AG04450 (cell line): Measurements from ENCODE around the gene INCA1. TPM values are rescaled to one million over a fixed set of nuclear protein-coding genes. Genes with fewer than 3 reads are reported as not detected.

Source experiments
- CTCF ChIA-PET: fragments of 300-600, 350-600 bp; formaldehyde crosslinking; extraction: SDS; loops from one replicate; lab custom pipeline; 2022; ENCODE audit warnings: antibody characterized with exemption, inconsistent platforms; lab: Charles Lee
- POLR2A ChIA-PET: fragments of 350-600 bp; formaldehyde crosslinking; extraction: SDS; loops from one replicate; lab custom pipeline; 2021; ENCODE audit warnings: antibody characterized with exemption, inconsistent platforms; lab: Yijun Ruan, JAX
- DNase-seq: peaks from one replicate; pipeline ENCODE4 v3.0.0-alpha.2; 2011; ENCODE audit warnings: low read depth, low spot score
- H3K27ac ChIP-seq: one replicate; pipeline ENCODE4 v1.5.1; 2012; ENCODE audit warnings: low read depth, low read length, control low read depth
- H3K27me3 ChIP-seq: one replicate; pipeline ENCODE4 v1.6.0; 2012; ENCODE audit warnings: low read length; ENCODE audit not compliant: control insufficient read depth, insufficient read depth
- H3K4me3 ChIP-seq: 2 replicates; pipeline ENCODE4 v1.5.1; 2011; ENCODE audit warnings: mild to moderate bottlenecking, low read depth, low read length, control low read depth
- H3K9me3 ChIP-seq: 2 replicates; pipeline ENCODE4 v1.5.1; 2012; ENCODE audit warnings: low read length; ENCODE audit not compliant: control insufficient read depth, insufficient read depth
- CTCF ChIP-seq: IDR thresholded peaks from 2 replicates; pipeline ENCODE4 v1.5.1; 2011; ENCODE audit warnings: low read depth, low read length, control low read depth, inconsistent platforms
- polyA plus RNA-seq: library from polyadenylated mRNA; depleted of rRNA; stranded (reverse); fragments of >200 nt; gene quantifications from 2 replicates; pipeline ENCODE4 v1.2.3, GENCODE V29; 2011

Gene INCA1
- polyA plus RNA-seq, 1 experiment: 0.29 TPM

- TF ChIP-seq CTCF: no peak
- H3K9me3 ChIP-seq: no peaks in the 10 kb centered on the region; the same call in 1 of the 2 replicates
- ChIA-PET POLR2A (interaction anchor here (1.0 kb wide), 1 partner anchor 32 kb away, joined by 3 read pairs; no protein-coding TSS in a partner anchor), CTCF (interaction anchor here (0.8 kb wide), 1 partner anchor 61 kb away, joined by 3 read pairs; no protein-coding TSS in a partner anchor)
- no peak for DNase-seq
- H3K4me3 ChIP-seq: peak overlapping the region; percentile 94; the same call in 1 of the 2 replicates
- no peaks in the 10 kb centered on the region for H3K27me3 ChIP-seq
- H3K27ac ChIP-seq: peak overlapping the region; percentile 21
Observed at GRCh38 chr17:5000237-5000639, 2.9 kb upstream of the INCA1 start.

GRCh38 chr17:4999430-5000093 is 2.2 kb upstream of the INCA1 start:
- DNase-seq: no peak
- Histone ChIP-seq H3K27me3 (no peaks in the 10 kb centered on the region), H3K9me3 (no peaks in the 10 kb centered on the region; the same call in 1 of the 2 replicates), H3K27ac (no peak overlapping the region), H3K4me3 (peak overlapping the region; percentile 94)
- ChIA-PET CTCF (interaction anchor here (0.5 to 0.8 kb wide), 2 partner anchors 62 to 289 kb away, joined by 3 read pairs; no protein-coding TSS in a partner anchor), POLR2A (interaction anchor here (1.0 kb wide), 1 partner anchor 32 kb away, joined by 3 read pairs; no protein-coding TSS in a partner anchor)
- no peak for TF ChIP-seq CTCF

GRCh38 chr17:4998732-4999429 is 1.6 kb upstream of the INCA1 start:
- H3K27ac ChIP-seq: no peak overlapping the region
- no peaks in the 10 kb centered on the region for H3K27me3 ChIP-seq
- no peaks in the 10 kb centered on the region; the same call in 1 of the 2 replicates for H3K9me3 ChIP-seq
- CTCF ChIA-PET: interaction anchor here (0.5 kb wide), 1 partner anchor 290 kb away, joined by 3 read pairs; no protein-coding TSS in a partner anchor
- TF ChIP-seq CTCF: no peak
- POLR2A ChIA-PET: interaction anchor here (1.4 kb wide), 1 partner anchor 49 kb away, joined by 3 read pairs; no protein-coding TSS in a partner anchor
- no peak for DNase-seq
- H3K4me3 ChIP-seq: peak overlapping the region; percentile 94

GRCh38 chr17:4998027-4998731 is 857 bp upstream of the INCA1 start:
- no peak overlapping the region for H3K27ac ChIP-seq
- CTCF ChIA-PET: interaction anchor here (1.5 to 1.8 kb wide), 3 partner anchors 9 to 64 kb away, joined by 3 to 5 read pairs (median 4); partner anchors contain the start of gene CAMTA2
- no peak for DNase-seq

More at GRCh38 chr17:4998027-4998731, 857 bp upstream of the INCA1 start:
- POLR2A ChIA-PET: interaction anchor here (1.0 to 1.7 kb wide), 8 partner anchors 9 to 59 kb away, joined by 3 to 15 read pairs (median 5); partner anchors contain the start of genes CAMTA2, PFN1, RNF167 and SLC25A11
- H3K4me3 ChIP-seq: peak overlapping the region; percentile 94
- H3K9me3 ChIP-seq: no peaks in the 10 kb centered on the region; the same call in 1 of the 2 replicates
- no peak for TF ChIP-seq CTCF
- H3K27me3 ChIP-seq: no peaks in the 10 kb centered on the region
